ENCODE results near the gene CAMK2B. TPM values are rescaled to one million over a fixed set of nuclear protein-coding genes. Genes with fewer than 3 reads are reported as not detected.
"Not testable (repeated sequence)": the region's sequence is repeated elsewhere in the genome, so short reads cannot be mapped to it uniquely, and the experiment has no call there.

CAMK2B gene
- total RNA-seq, 1 experiment from 2014 or later, result 0.13 TPM

- ChIA-PET CTCF (no interaction called here), POLR2A (ENCODE audit: low non-redundant PET) (no interaction called here)
- Histone ChIP-seq H3K27me3 (replicated peaks; ENCODE audit: insufficient read depth, low read depth, low read length, poor library complexity) (no peaks in the 10 kb centered on the region), H3K36me3 (ENCODE audit: insufficient read depth, low read length, poor library complexity, severe bottlenecking) (peaks cover 58% of the 10 kb centered on the region), H3K9me3 (ENCODE audit: low read depth, low read length, poor library complexity, severe bottlenecking) (no peaks in the 10 kb centered on the region), H3K4me3 (ENCODE audit: low read depth, low read length, poor library complexity, severe bottlenecking) (no peak overlapping the region), H3K4me1 (ENCODE audit: insufficient read depth, low read length, poor library complexity, severe bottlenecking) (no peaks in the 10 kb centered on the region), H3K27ac (ENCODE audit: low read depth, low read length, poor library complexity, severe bottlenecking) (no peak overlapping the region)
- intact Hi-C loops (cut with micrococcal nuclease; ENCODE audit: unreplicated experiment), result no loop called here
- DNase-seq (ENCODE audit: low spot score), result no peak
- no TSS peak for BruUV-seq (replicated peaks)
- TF ChIP-seq CTCF (conservative IDR thresholded peaks at IDR 0.05; ENCODE audit: low read depth, low read length), result no peak
Observed at GRCh38 chr7:44206008-44206407, 119.4 kb downstream of the CAMK2B start.

GRCh38 chr7:44201813-44202212, 123.6 kb downstream of the CAMK2B start:
- Histone ChIP-seq H3K4me1 (ENCODE audit: insufficient read depth, low read length, poor library complexity, severe bottlenecking) (no peaks in the 10 kb centered on the region), H3K36me3 (ENCODE audit: insufficient read depth, low read length, poor library complexity, severe bottlenecking) (peaks cover 24% of the 10 kb centered on the region), H3K9me3 (ENCODE audit: low read depth, low read length, poor library complexity, severe bottlenecking) (no peaks in the 10 kb centered on the region), H3K27me3 (replicated peaks; ENCODE audit: insufficient read depth, low read depth, low read length, poor library complexity) (no peaks in the 10 kb centered on the region), H3K27ac (ENCODE audit: low read depth, low read length, poor library complexity, severe bottlenecking) (peak overlapping the region; percentile 78), H3K4me3 (ENCODE audit: low read depth, low read length, poor library complexity, severe bottlenecking) (peak overlapping the region; percentile 96)
- CTCF ChIA-PET, result no interaction called here
- intact Hi-C loops (cut with micrococcal nuclease; ENCODE audit: unreplicated experiment), result loop anchor here (5.0 kb wide), 2 partner anchors 80 to 120 kb away; partner anchors contain the start of genes POLD2 and POLM
- no peak for DNase-seq (ENCODE audit: low spot score)
- POLR2A ChIA-PET (ENCODE audit: low non-redundant PET), result no interaction called here
- TF ChIP-seq EZH2 (IDR thresholded peaks at IDR 0.05; ENCODE audit: borderline replicate concordance, low read depth, low read length, poor library complexity, severe bottlenecking) (no peak), CTCF (conservative IDR thresholded peaks at IDR 0.05; ENCODE audit: low read depth, low read length) (no peak)
- no TSS peak for BruUV-seq (replicated peaks)

GRCh38 chr7:44200699-44201461, 124.5 kb downstream of the CAMK2B start, which contains the start of gene YKT6:
YKT6 (plus strand) TSS chr7:44200978; CDS start chr7:44201136, 158 bp downstream.
- ChIA-PET POLR2A (ENCODE audit: low non-redundant PET) (interaction anchor here (0.6 kb wide), 1 partner anchor 405 kb away, joined by 3 read pairs; no protein-coding TSS in a partner anchor), CTCF (interaction anchor here (1.0 kb wide), 1 partner anchor 167 kb away, joined by 8 read pairs; no protein-coding TSS in a partner anchor)
- peak; percentile 97 for DNase-seq (ENCODE audit: low spot score)
- BruUV-seq (replicated peaks), result no TSS peak
- Histone ChIP-seq H3K27ac (ENCODE audit: low read depth, low read length, poor library complexity, severe bottlenecking) (peak within 1 kb of the TSS; percentile 78), H3K36me3 (ENCODE audit: insufficient read depth, low read length, poor library complexity, severe bottlenecking) (peaks cover 15% of the 10 kb centered on the region), H3K27me3 (replicated peaks; ENCODE audit: insufficient read depth, low read depth, low read length, poor library complexity) (no peaks in the 10 kb centered on the region), H3K4me1 (ENCODE audit: insufficient read depth, low read length, poor library complexity, severe bottlenecking) (no peaks in the 10 kb centered on the region), H3K4me3 (ENCODE audit: low read depth, low read length, poor library complexity, severe bottlenecking) (peak within 1 kb of the TSS; percentile 96), H3K9me3 (ENCODE audit: low read depth, low read length, poor library complexity, severe bottlenecking) (no peaks in the 10 kb centered on the region)
- intact Hi-C loops (cut with micrococcal nuclease; ENCODE audit: unreplicated experiment), result loop anchor here (5.0 kb wide), 2 partner anchors 79 to 119 kb away; partner anchors contain the start of genes POLD2 and POLM
- TF ChIP-seq CTCF (conservative IDR thresholded peaks at IDR 0.05; ENCODE audit: low read depth, low read length) (peak; percentile 52), EZH2 (IDR thresholded peaks at IDR 0.05; ENCODE audit: borderline replicate concordance, low read depth, low read length, poor library complexity, severe bottlenecking) (no peak)

- intact Hi-C loops (cut with micrococcal nuclease; ENCODE audit: unreplicated experiment), result loop anchor here (5.0 kb wide), 2 partner anchors 78 to 118 kb away; partner anchors contain the start of genes POLD2 and POLM
- H3K27ac ChIP-seq (ENCODE audit: low read depth, low read length, poor library complexity, severe bottlenecking); H3K9me3 ChIP-seq (ENCODE audit: low read depth, low read length, poor library complexity, severe bottlenecking); H3K4me3 ChIP-seq (ENCODE audit: low read depth, low read length, poor library complexity, severe bottlenecking); H3K4me1 ChIP-seq (ENCODE audit: insufficient read depth, low read length, poor library complexity, severe bottlenecking); H3K27me3 ChIP-seq (replicated peaks; ENCODE audit: insufficient read depth, low read depth, low read length, poor library complexity); H3K36me3 ChIP-seq (ENCODE audit: insufficient read depth, low read length, poor library complexity, severe bottlenecking); BruUV-seq (replicated peaks); DNase-seq (ENCODE audit: low spot score): not testable (repeated sequence)
- POLR2A ChIA-PET (ENCODE audit: low non-redundant PET), result interaction anchor here (0.6 kb wide), 1 partner anchor 406 kb away, joined by 3 read pairs; no protein-coding TSS in a partner anchor
- CTCF ChIA-PET, result interaction anchor here (1.0 kb wide), 1 partner anchor 167 kb away, joined by 8 read pairs; no protein-coding TSS in a partner anchor
Observed at GRCh38 chr7:44200163-44200562, 125.2 kb downstream of the CAMK2B start.
